Measurements from ENCODE around the gene STMN3. TPM values are rescaled to one million over a fixed set of nuclear protein-coding genes. Genes with fewer than 3 reads are reported as not detected.

Gene STMN3
- total RNA-seq, 1 experiment from 2014 or later, result 42.7 TPM

- Histone ChIP-seq H3K4me1 (ENCODE audit: control insufficient read depth, insufficient read depth, low read length) (peaks cover 31% of the 10 kb centered on the region), H3K4me3 (ENCODE audit: low read depth in 2 of 2, low read length in 2 of 2) (no peak overlapping the region), H3K36me3 (ENCODE audit: control insufficient read depth, insufficient read depth, low read length) (no peaks in the 10 kb centered on the region; the same call in 1 of the 2 replicates), H3K9me3 (ENCODE audit: control insufficient read depth, insufficient read depth, low read depth, low read length) (no peaks in the 10 kb centered on the region), H3K27me3 (ENCODE audit: control insufficient read depth, insufficient read depth, low read length) (no peaks in the 10 kb centered on the region), H3K27ac (ENCODE audit: low read length) (peak overlapping the region; percentile 88)
- in situ Hi-C loops (cut with HindIII; ENCODE audit: low pct_unique_long_range_greater_than_20kb, low sequenced_read_pairs), result no loop called here
- CTCF ChIA-PET, result interaction anchor here (0.5 kb wide), 1 partner anchor 16 kb away, joined by 3 read pairs; no protein-coding TSS in a partner anchor
- peak; percentile 96 for DNase-seq (ENCODE audit: low read depth, low spot score)
- intact Hi-C loops (cut with micrococcal nuclease; ENCODE audit: unreplicated experiment), result no loop called here
- BruUV-seq (replicated peaks), result no TSS peak
- peak; percentile 61; the same call in 1 of the 2 replicates for TF ChIP-seq POLR2AphosphoS5 (IDR thresholded peaks at IDR 0.05; ENCODE audit: low read depth, low read length)
- TF ChIP-seq TCF7L2 (IDR thresholded peaks at IDR 0.05; ENCODE audit: low read depth, low read length), result peak; percentile 74
- TF ChIP-seq REST (IDR thresholded peaks at IDR 0.05; ENCODE audit: insufficient read depth in 1 of 2, low read depth in 2 of 2, low read length in 1 of 2), result 0 out of 4 replicates have a peak, but pooled peaks of 1 of the 2 experiments have one; percentile 52
- no peak for TF ChIP-seq SIN3A (IDR thresholded peaks at IDR 0.05; ENCODE audit: borderline replicate concordance, insufficient read depth, low read depth, low read length)
- no peak for TF ChIP-seq CTCF (IDR thresholded peaks at IDR 0.05)
- peak; percentile 95 for ATAC-seq
- POLR2A ChIA-PET, result interaction anchor here (0.9 kb wide), 1 partner anchor 16 kb away, joined by 3 read pairs; no protein-coding TSS in a partner anchor
These were observed 29.3 kb upstream of the STMN3 start for GRCh38 chr20:63682384-63683139.

GRCh38 chr20:63681609-63682142 lies 28.5 kb upstream of the STMN3 start:
- in situ Hi-C loops (cut with HindIII; ENCODE audit: low pct_unique_long_range_greater_than_20kb, low sequenced_read_pairs), result no loop called here
- H3K36me3 ChIP-seq (ENCODE audit: control insufficient read depth, insufficient read depth, low read length), result no peaks in the 10 kb centered on the region; the same call in 1 of the 2 replicates
- H3K27me3 ChIP-seq (ENCODE audit: control insufficient read depth, insufficient read depth, low read length), result no peaks in the 10 kb centered on the region
- peak overlapping the region; percentile 88 for H3K27ac ChIP-seq (ENCODE audit: low read length)
- no TSS peak for BruUV-seq (replicated peaks)
- ChIA-PET CTCF (interaction anchor here (0.6 kb wide), 1 partner anchor 39 kb away, joined by 3 read pairs; no protein-coding TSS in a partner anchor), POLR2A (no interaction called here)
- ATAC-seq, result peak; percentile 6
- H3K4me1 ChIP-seq (ENCODE audit: control insufficient read depth, insufficient read depth, low read length), result peaks cover 27% of the 10 kb centered on the region
- no peak for TF ChIP-seq CTCF (IDR thresholded peaks at IDR 0.05)
- no peak for TF ChIP-seq SIN3A (IDR thresholded peaks at IDR 0.05; ENCODE audit: borderline replicate concordance, insufficient read depth, low read depth, low read length)
- no peak for TF ChIP-seq POLR2AphosphoS5 (IDR thresholded peaks at IDR 0.05; ENCODE audit: low read depth, low read length)
- no peak for TF ChIP-seq REST (IDR thresholded peaks at IDR 0.05; ENCODE audit: insufficient read depth in 1 of 2, low read depth in 2 of 2, low read length in 1 of 2)
- TF ChIP-seq TCF7L2 (IDR thresholded peaks at IDR 0.05; ENCODE audit: low read depth, low read length), result no peak
- DNase-seq (ENCODE audit: low read depth, low spot score), result no peak
- intact Hi-C loops (cut with micrococcal nuclease; ENCODE audit: unreplicated experiment), result no loop called here
- no peak overlapping the region for H3K4me3 ChIP-seq (ENCODE audit: low read depth in 2 of 2, low read length in 2 of 2)
- H3K9me3 ChIP-seq (ENCODE audit: control insufficient read depth, insufficient read depth, low read depth, low read length), result no peaks in the 10 kb centered on the region
